ENCODE results near the gene PLXDC2. TPM values are rescaled to one million over a fixed set of nuclear protein-coding genes. Genes with fewer than 3 reads are reported as not detected.

PLXDC2 gene
- total RNA-seq, 1 donor from 2014 or later: 7.5 TPM

DNA sequence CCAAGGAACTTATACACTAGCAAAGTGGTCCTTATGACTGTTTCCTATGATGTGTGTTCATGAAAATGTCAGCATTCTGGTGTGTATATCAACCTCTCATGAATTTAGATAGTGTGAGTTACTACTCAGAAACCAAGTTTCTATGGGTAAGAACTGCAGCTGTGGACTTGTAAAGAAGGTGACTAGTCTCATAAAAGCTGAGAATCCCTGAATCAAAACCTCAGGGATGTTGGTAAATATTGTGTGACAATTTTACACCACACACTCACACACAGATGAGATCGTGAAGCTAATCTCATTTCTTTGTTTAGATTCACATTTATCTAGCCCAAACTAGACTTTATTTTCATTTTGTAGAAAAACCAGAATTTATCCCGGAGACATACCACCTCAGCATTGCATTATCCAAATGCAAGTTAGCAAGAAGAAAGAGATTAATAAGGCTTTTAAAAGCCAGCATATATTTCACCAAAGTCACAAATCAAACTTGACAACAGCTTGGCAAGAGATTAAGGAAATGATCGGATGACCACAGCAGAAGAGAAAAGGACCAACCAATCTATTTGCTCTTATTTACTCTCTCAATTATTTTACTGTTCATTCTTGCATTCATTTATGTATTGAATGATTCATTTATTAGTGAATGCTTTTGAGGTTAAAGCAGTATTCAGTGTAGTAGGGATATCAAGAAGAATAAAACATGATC is 92.9 kb downstream of the PLXDC2 start:
- Histone ChIP-seq H3K36me3 (ENCODE audit: control insufficient read depth, insufficient read depth, low read length) (no peaks in the 10 kb centered on the region), H3K27me3 (ENCODE audit: control insufficient read depth, insufficient read depth, low read length) (no peaks in the 10 kb centered on the region), H3K4me3 (ENCODE audit: low read depth, low read length) (no peak overlapping the region)
- no peak for DNase-seq (ENCODE audit: low read depth)
- TF ChIP-seq, protein P1, sequence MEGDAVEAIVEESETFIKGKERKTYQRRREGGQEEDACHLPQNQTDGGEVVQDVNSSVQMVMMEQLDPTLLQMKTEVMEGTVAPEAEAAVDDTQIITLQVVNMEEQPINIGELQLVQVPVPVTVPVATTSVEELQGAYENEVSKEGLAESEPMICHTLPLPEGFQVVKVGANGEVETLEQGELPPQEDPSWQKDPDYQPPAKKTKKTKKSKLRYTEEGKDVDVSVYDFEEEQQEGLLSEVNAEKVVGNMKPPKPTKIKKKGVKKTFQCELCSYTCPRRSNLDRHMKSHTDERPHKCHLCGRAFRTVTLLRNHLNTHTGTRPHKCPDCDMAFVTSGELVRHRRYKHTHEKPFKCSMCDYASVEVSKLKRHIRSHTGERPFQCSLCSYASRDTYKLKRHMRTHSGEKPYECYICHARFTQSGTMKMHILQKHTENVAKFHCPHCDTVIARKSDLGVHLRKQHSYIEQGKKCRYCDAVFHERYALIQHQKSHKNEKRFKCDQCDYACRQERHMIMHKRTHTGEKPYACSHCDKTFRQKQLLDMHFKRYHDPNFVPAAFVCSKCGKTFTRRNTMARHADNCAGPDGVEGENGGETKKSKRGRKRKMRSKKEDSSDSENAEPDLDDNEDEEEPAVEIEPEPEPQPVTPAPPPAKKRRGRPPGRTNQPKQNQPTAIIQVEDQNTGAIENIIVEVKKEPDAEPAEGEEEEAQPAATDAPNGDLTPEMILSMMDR (IDR thresholded peaks at IDR 0.05; ENCODE audit: insufficient read depth, low read length, poor library complexity, severe bottlenecking): no peak

DNA sequence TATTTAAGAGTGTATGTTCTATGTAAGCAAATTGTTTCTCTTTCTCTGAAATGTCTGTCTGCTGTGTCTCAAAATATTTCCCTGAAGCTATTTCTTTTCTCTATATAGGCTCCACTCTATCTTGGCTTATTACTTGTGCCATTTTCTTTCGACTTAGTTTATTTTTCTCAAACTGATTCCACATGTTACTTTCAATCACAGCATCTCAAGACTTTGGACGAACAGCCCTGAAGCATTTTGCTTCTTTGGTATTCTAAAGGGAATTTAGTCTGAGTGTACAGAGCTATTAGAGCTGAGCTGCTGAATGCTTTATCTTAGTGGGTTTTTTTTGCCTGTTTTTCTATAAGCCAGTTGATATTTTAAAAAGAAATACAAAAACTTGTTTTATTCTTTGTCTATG is 95.7 kb downstream of the PLXDC2 start:
- DNase-seq (ENCODE audit: low read depth): no peak
- Histone ChIP-seq H3K27me3 (ENCODE audit: control insufficient read depth, insufficient read depth, low read length) (no peaks in the 10 kb centered on the region), H3K36me3 (ENCODE audit: control insufficient read depth, insufficient read depth, low read length) (no peaks in the 10 kb centered on the region), H3K4me3 (ENCODE audit: low read depth, low read length) (no peak overlapping the region)
- TF ChIP-seq, protein P1 (IDR thresholded peaks at IDR 0.05; ENCODE audit: insufficient read depth, low read length, poor library complexity, severe bottlenecking): no peak

DNA sequence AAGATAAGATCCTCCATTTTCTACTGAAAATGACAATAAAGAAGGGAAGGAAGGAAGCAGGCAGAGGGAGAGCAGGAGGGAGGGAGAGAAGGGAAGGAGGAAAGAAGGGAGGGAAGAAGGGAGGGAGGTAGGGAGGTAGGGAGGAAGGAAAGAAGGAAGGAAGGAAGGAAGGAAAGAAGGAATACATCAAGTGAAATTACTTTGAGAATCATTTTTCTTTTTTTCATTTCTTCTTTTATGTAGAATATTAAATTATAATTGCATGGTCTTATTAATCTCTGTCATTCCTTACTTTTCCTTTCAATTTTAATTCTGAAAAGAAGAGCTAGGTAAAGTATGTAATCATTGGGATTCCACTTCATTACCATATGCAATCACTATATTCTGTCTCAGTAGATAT is 97.8 kb downstream of the PLXDC2 start:
- Histone ChIP-seq H3K27me3 (ENCODE audit: control insufficient read depth, insufficient read depth, low read length) (no peaks in the 10 kb centered on the region), H3K4me3 (ENCODE audit: low read depth, low read length) (no peak overlapping the region), H3K36me3 (ENCODE audit: control insufficient read depth, insufficient read depth, low read length) (no peaks in the 10 kb centered on the region)
- no peak for DNase-seq (ENCODE audit: low read depth)
- TF ChIP-seq, protein P1 (IDR thresholded peaks at IDR 0.05; ENCODE audit: insufficient read depth, low read length, poor library complexity, severe bottlenecking): no peak

DNA sequence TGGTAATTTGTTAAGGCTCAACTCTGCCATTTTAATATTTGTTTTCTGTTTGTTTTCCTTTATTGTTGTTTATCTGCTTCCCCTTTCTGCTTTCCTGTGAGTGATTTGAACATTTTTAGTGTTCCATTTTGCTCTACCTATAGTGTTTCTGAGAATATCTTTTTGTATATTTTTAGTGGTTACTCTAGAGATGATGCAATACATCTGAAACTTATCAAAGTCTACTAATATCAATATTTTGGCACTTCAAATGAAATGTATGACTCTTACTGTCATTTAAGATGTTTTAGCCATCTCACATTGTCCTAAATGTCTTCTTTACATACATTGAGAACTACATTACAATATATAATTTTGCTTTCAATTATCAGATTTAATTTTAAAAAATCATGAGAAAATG is 98.9 kb downstream of the PLXDC2 start:
- TF ChIP-seq, protein P1 (IDR thresholded peaks at IDR 0.05; ENCODE audit: insufficient read depth, low read length, poor library complexity, severe bottlenecking): no peak
- Histone ChIP-seq H3K27me3 (ENCODE audit: control insufficient read depth, insufficient read depth, low read length) (no peaks in the 10 kb centered on the region), H3K36me3 (ENCODE audit: control insufficient read depth, insufficient read depth, low read length) (no peaks in the 10 kb centered on the region), H3K4me3 (ENCODE audit: low read depth, low read length) (no peak overlapping the region)
- DNase-seq (ENCODE audit: low read depth): no peak

DNA sequence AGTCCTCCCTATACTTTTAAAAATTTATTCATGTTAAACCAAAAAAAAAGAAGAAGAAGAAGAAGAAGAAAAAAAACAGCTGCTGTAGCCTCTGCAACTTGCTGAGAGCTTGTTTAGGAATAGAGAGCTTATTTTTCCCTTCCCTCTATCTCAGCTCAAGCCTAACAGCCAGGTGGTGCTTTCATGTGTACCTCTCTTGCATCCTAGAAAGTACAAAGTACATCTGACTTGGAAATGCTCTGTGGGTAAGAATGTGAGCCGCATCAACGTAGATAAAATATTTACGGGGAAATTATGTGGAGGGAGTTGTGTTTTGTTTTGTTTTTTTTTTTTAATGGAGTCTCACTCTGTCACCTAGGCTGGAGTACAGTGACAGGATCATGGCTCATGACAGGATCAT is 99.6 kb downstream of the PLXDC2 start:
- TF ChIP-seq, protein P1 (IDR thresholded peaks at IDR 0.05; ENCODE audit: insufficient read depth, low read length, poor library complexity, severe bottlenecking): no peak
- H3K27me3 ChIP-seq (ENCODE audit: control insufficient read depth, insufficient read depth, low read length): no peaks in the 10 kb centered on the region
- no peaks in the 10 kb centered on the region for H3K36me3 ChIP-seq (ENCODE audit: control insufficient read depth, insufficient read depth, low read length)
- no peak for DNase-seq (ENCODE audit: low read depth)
- H3K4me3 ChIP-seq (ENCODE audit: low read depth, low read length): no peak overlapping the region
